GM18502 (cell line): ENCODE measurements around the gene ARPC5.
"Not testable (repeated sequence)": the region's sequence is repeated elsewhere in the genome, so short reads cannot be mapped to it uniquely, and the experiment has no call there.

ENCODE experiments used
- ATAC-seq: cut with Tn5 transposase; IDR thresholded peaks from one replicate; pipeline ENCODE4 v1.9.1; 2021; ENCODE audit warnings: mild to moderate bottlenecking; ENCODE audit not compliant: unreplicated experiment, poor library complexity

The ARPC5 gene

GRCh38 chr1:183648042-183648441, 12.5 kb upstream of the ARPC5 start:
- no peak for ATAC-seq

- no peak for ATAC-seq
These were observed 11.2 kb upstream of the ARPC5 start for GRCh38 chr1:183646776-183647175.

- no peak for ATAC-seq
These were observed 9.9 kb upstream of the ARPC5 start for GRCh38 chr1:183645531-183645930.

GRCh38 chr1:183642166-183642565, 6.6 kb upstream of the ARPC5 start:
- no peak for ATAC-seq

- ATAC-seq: no peak
These were observed 4.6 kb upstream of the ARPC5 start for GRCh38 chr1:183640193-183640592.

- no peak for ATAC-seq
These were observed 3.2 kb upstream of the ARPC5 start for GRCh38 chr1:183638649-183639387.

- no peak for ATAC-seq
These were observed 1.2 kb upstream of the ARPC5 start for GRCh38 chr1:183636783-183637182.

GRCh38 chr1:183636334-183636682, 725 bp upstream of the ARPC5 start:
- ATAC-seq: no peak

- peak; percentile 19 for ATAC-seq
These were observed 431 bp downstream of the ARPC5 start for GRCh38 chr1:183635099-183635605.

- ATAC-seq: no peak
These were observed 1.0 kb downstream of the ARPC5 start for GRCh38 chr1:183634429-183635065.

GRCh38 chr1:183633676-183634343, 1.8 kb downstream of the ARPC5 start:
- ATAC-seq: peak; percentile 47

GRCh38 chr1:183632964-183633363, 2.6 kb downstream of the ARPC5 start:
- no peak for ATAC-seq

- no peak for ATAC-seq
These were observed 3.5 kb downstream of the ARPC5 start for GRCh38 chr1:183632114-183632513.

GRCh38 chr1:183630748-183631147, 4.8 kb downstream of the ARPC5 start:
- ATAC-seq: no peak

- ATAC-seq: no peak
These were observed 7.0 kb downstream of the ARPC5 start for GRCh38 chr1:183628537-183628936.

- ATAC-seq: not testable (repeated sequence)
These were observed 9.3 kb downstream of the ARPC5 start for GRCh38 chr1:183626236-183626635.

- ATAC-seq: peak; percentile 80
These were observed 12.4 kb downstream of the ARPC5 start for GRCh38 chr1:183622884-183623785.

- ATAC-seq: no peak
These were observed 13.6 kb downstream of the ARPC5 start for GRCh38 chr1:183622013-183622412.

- no peak for ATAC-seq
These were observed 15.3 kb downstream of the ARPC5 start for GRCh38 chr1:183620311-183620710.

- no peak for ATAC-seq
These were observed 15.8 kb downstream of the ARPC5 start for GRCh38 chr1:183619781-183620180.
